HG02885 (cell line): Measurements from ENCODE around the gene MAP2.
"Not testable (repeated sequence)": the region's sequence is repeated elsewhere in the genome, so short reads cannot be mapped to it uniquely, and the experiment has no call there.

Source experiments
- ATAC-seq: cut with Tn5 transposase; IDR thresholded peaks from one replicate; pipeline ENCODE4 v1.9.1; 2021; ENCODE audit warnings: mild to moderate bottlenecking; ENCODE audit not compliant: unreplicated experiment, poor library complexity

MAP2 gene

GRCh38 chr2:209579230-209579749 lies 155.4 kb downstream of the MAP2 start:
- no peak for ATAC-seq

GRCh38 chr2:209581040-209581439 lies 157.2 kb downstream of the MAP2 start:
- ATAC-seq = no peak

GRCh38 chr2:209582281-209582680 lies 158.4 kb downstream of the MAP2 start:
- no peak for ATAC-seq

GRCh38 chr2:209584472-209584871 lies 160.6 kb downstream of the MAP2 start:
- no peak for ATAC-seq

- no peak for ATAC-seq
These were observed 161.1 kb downstream of the MAP2 start for GRCh38 chr2:209584915-209585314.

GRCh38 chr2:209591021-209591420 lies 167.2 kb downstream of the MAP2 start:
- no peak for ATAC-seq

GRCh38 chr2:209592106-209592505 lies 168.3 kb downstream of the MAP2 start:
- no peak for ATAC-seq

GRCh38 chr2:209593930-209594329 lies 170.1 kb downstream of the MAP2 start:
- no peak for ATAC-seq

- no peak for ATAC-seq
These were observed 172.4 kb downstream of the MAP2 start for GRCh38 chr2:209596262-209596661.

GRCh38 chr2:209598227-209598626 lies 174.4 kb downstream of the MAP2 start:
- not testable (repeated sequence) for ATAC-seq

GRCh38 chr2:209600341-209601171 lies 176.7 kb downstream of the MAP2 start:
- no peak for ATAC-seq

GRCh38 chr2:209601497-209601896 lies 177.7 kb downstream of the MAP2 start:
- no peak for ATAC-seq

- ATAC-seq = no peak
These were observed 178.4 kb downstream of the MAP2 start for GRCh38 chr2:209602259-209602658.

GRCh38 chr2:209609531-209609930 lies 185.7 kb downstream of the MAP2 start:
- no peak for ATAC-seq

- ATAC-seq = no peak
These were observed 186.8 kb downstream of the MAP2 start for GRCh38 chr2:209610631-209611030.

- no peak for ATAC-seq
These were observed 189.9 kb downstream of the MAP2 start for GRCh38 chr2:209613649-209614305.

- ATAC-seq = no peak
These were observed 191.0 kb downstream of the MAP2 start for GRCh38 chr2:209614690-209615369.

GRCh38 chr2:209619782-209620181 lies 195.9 kb downstream of the MAP2 start:
- ATAC-seq = peak; percentile 76

- ATAC-seq = no peak
These were observed 200.5 kb downstream of the MAP2 start for GRCh38 chr2:209624192-209624938.

- ATAC-seq = no peak
These were observed 205.8 kb downstream of the MAP2 start for GRCh38 chr2:209629597-209629996.
